SK-N-SH (cell line): ENCODE data around the gene ZNF529. TPM values are rescaled to one million over a fixed set of nuclear protein-coding genes. Genes with fewer than 3 reads are reported as not detected.
A peak's percentile ranks its signal among the peaks of the same experiment; 100 is the strongest.

Source experiments
- CTCF ChIA-PET: fragments of 300-600, 350-600 bp; formaldehyde crosslinking; extraction: SDS; loops from one replicate; lab custom pipeline; 2021; lab: Yijun Ruan, JAX
- POLR2A ChIA-PET: fragments of 350-600 bp; sonication (Branson Sonifier 250); formaldehyde crosslinking; extraction: SDS; loops from one replicate; lab custom pipeline; 2020; ENCODE audit warnings: antibody characterized with exemption, inconsistent platforms; lab: Yijun Ruan, JAX
- DNase-seq: peaks from one replicate; pipeline ENCODE4 v3.0.0; 2012
- H2AFZ ChIP-seq: fragments of 200-600 bp; sonication (generic); 2 replicates; pipeline ENCODE4 v1.8.1; 2016; ENCODE audit warnings: antibody characterized with exemption, mild to moderate bottlenecking, low read depth
- H3F3A ChIP-seq: fragments of 200-600 bp; sonication (generic); replicated peaks from 2 replicates; pipeline ENCODE3; 2016; ENCODE audit warnings: antibody characterized with exemption, mild to moderate bottlenecking; ENCODE audit not compliant: insufficient read depth
- H3K27ac ChIP-seq, 2 experiments: fragments of 200-500 bp in 1 of 2; fragments of 200-600 bp in 1 of 2; sonication (Bioruptor generic) in 1 of 2; sonication (generic), shearing (Covaris generic) in 1 of 2; 2 replicates each; pipeline versions ENCODE4 v1.5.1 to v1.6.1; 2014 to 2016; ENCODE audit warnings: low read depth in 2 of 2, inconsistent platforms in 1 of 2, low read length in 1 of 2, mild to moderate bottlenecking in 1 of 2, mixed read lengths in 1 of 2
- H3K27me3 ChIP-seq: fragments of 200-600 bp; sonication (generic), shearing (Covaris generic); 2 replicates; pipeline ENCODE4 v1.6.1; 2016; ENCODE audit warnings: mixed run types; ENCODE audit not compliant: insufficient read depth
- H3K36me3 ChIP-seq, 2 experiments: fragments of 200-500 bp in 1 of 2; fragments of 200-600 bp in 1 of 2; sonication (Bioruptor generic) in 1 of 2; sonication (generic) in 1 of 2; replicated peaks in 1 of 2; 2 replicates each; pipeline versions ENCODE3 to v1.5.1; 2014 to 2016; ENCODE audit warnings: low read length in 1 of 2, mild to moderate bottlenecking in 1 of 2; ENCODE audit not compliant: insufficient read depth in 2 of 2, control insufficient read depth in 1 of 2
- H3K4me1 ChIP-seq, 2 experiments: fragments of 200-500 bp in 1 of 2; fragments of 200-600 bp in 1 of 2; sonication (Bioruptor generic) in 1 of 2; sonication (generic), shearing (Covaris generic) in 1 of 2; 2 replicates each; pipeline versions ENCODE4 v1.5.1 to v1.6.1; 2014 to 2016; ENCODE audit warnings: low read depth in 1 of 2, low read length in 1 of 2, mixed run types in 1 of 2; ENCODE audit not compliant: insufficient read depth in 2 of 2, control insufficient read depth in 1 of 2
- H3K4me2 ChIP-seq: fragments of 200-600 bp; sonication (generic), shearing (Covaris generic); 2 replicates; pipeline ENCODE4 v1.6.1; 2017; ENCODE audit warnings: mixed run types
- H3K4me3 ChIP-seq, 2 experiments: fragments of 200-500 bp in 1 of 2; fragments of 200-600 bp in 1 of 2; sonication (Bioruptor generic) in 1 of 2; sonication (generic), shearing (Covaris generic) in 1 of 2; 2 replicates each; pipeline versions ENCODE4 v1.5.1 to v1.8.1; 2014 to 2016; ENCODE audit warnings: low read depth in 2 of 2, inconsistent platforms in 1 of 2, low read length in 1 of 2, mild to moderate bottlenecking in 1 of 2, mixed read lengths in 1 of 2, moderate library complexity in 1 of 2
- H3K79me2 ChIP-seq: fragments of 200-600 bp; sonication (generic); 2 replicates; pipeline ENCODE4 v1.8.1; 2017; ENCODE audit warnings: mild to moderate bottlenecking; ENCODE audit not compliant: insufficient read depth
- H3K9ac ChIP-seq: fragments of 200-600 bp; sonication (generic); 2 replicates; pipeline ENCODE4 v1.6.1; 2017; ENCODE audit warnings: mixed run types
- H3K9me2 ChIP-seq: fragments of 200-600 bp; sonication (generic); 2 replicates; pipeline ENCODE4 v1.6.1; 2017; ENCODE audit warnings: mixed run types
- H3K9me3 ChIP-seq: fragments of 200-600 bp; sonication (generic); 2 replicates; pipeline ENCODE4 v1.6.1; 2017; ENCODE audit warnings: mixed run types, mild to moderate bottlenecking, moderate library complexity
- H4K20me1 ChIP-seq: fragments of 200-600 bp; sonication (generic); 2 replicates; pipeline ENCODE4 v1.6.1; 2017; ENCODE audit warnings: mild to moderate bottlenecking, mixed run types; ENCODE audit not compliant: insufficient read depth
- CHD2 ChIP-seq: fragments of 150-350 bp; IDR thresholded peaks from 2 replicates; pipeline ENCODE4 v1.6.1; 2018; ENCODE audit warnings: low read length; ENCODE audit not compliant: partially characterized antibody
- FOSL2 ChIP-seq: IDR thresholded peaks from 2 replicates; pipeline ENCODE4 v1.4.0; 2012; ENCODE audit warnings: low read depth, mild to moderate bottlenecking, moderate library complexity, borderline replicate concordance
- GATA2 ChIP-seq: sonication (generic); formaldehyde crosslinking; IDR thresholded peaks from 2 replicates; pipeline ENCODE4 v1.5.0; 2020; ENCODE audit warnings: mild to moderate bottlenecking, missing genetic modification reagents
- MEF2A ChIP-seq: IDR thresholded peaks from 2 replicates; pipeline ENCODE4 v1.4.0; 2012; ENCODE audit warnings: low read depth, borderline replicate concordance
- MXI1 ChIP-seq: IDR thresholded peaks from 2 replicates; pipeline ENCODE4 v1.6.1; 2012; ENCODE audit warnings: mild to moderate bottlenecking, low read depth, low read length, improper control_type of control experiment
- REST ChIP-seq: IDR thresholded peaks from 2 replicates; pipeline ENCODE4 v1.6.1; 2012; ENCODE audit warnings: mild to moderate bottlenecking, low read depth, low read length, moderate library complexity
- RXRA ChIP-seq: IDR thresholded peaks from 2 replicates; pipeline ENCODE4 v1.4.0; 2012; ENCODE audit warnings: low read depth, mild to moderate bottlenecking, borderline replicate concordance
- TAF1 ChIP-seq: IDR thresholded peaks from 2 replicates; pipeline ENCODE4 v1.6.1; 2012; ENCODE audit warnings: low read depth, mild to moderate bottlenecking, low read length, moderate library complexity, borderline replicate concordance
- TEAD4 ChIP-seq: IDR thresholded peaks from 2 replicates; pipeline ENCODE4 v1.4.0; 2012; ENCODE audit warnings: mild to moderate bottlenecking, borderline replicate concordance; ENCODE audit not compliant: insufficient read depth
- WGBS: methylation state at CpG from one replicate; pipeline ENCODE4 v1.1.6; 2017; ENCODE audit warnings: low lambda C conversion rate; 5-methylcytosine and 5-hydroxymethylcytosine counted together
- polyA plus RNA-seq, 3 experiments: library from polyadenylated mRNA; depleted of rRNA; stranded (reverse); fragments of >200 nt; gene quantifications; 2 replicates each; pipeline ENCODE4 v1.2.3, GENCODE V29; 2012

ZNF529 gene
- polyA plus RNA-seq, 1 of the 3 experiments (the other 2 are of a cell fraction) = 5.6 TPM

GRCh38 chr19:36573020-36573894, at the start of gene ZNF529 (continued):
- TF ChIP-seq RXRA (no peak), GATA2 (CRISPR knock-in tag) (no peak), FOSL2 (no peak), CHD2 (peak; percentile 96), TEAD4 (no peak), TAF1 (peak; percentile 69), REST (no peak), MEF2A (no peak)

- Histone ChIP-seq H3K4me2 (peak overlapping the region; percentile 67), H3F3A (no peaks in the 10 kb centered on the region), H3K4me1 (peaks cover 0 to 2% of the 10 kb centered on the region in 2 experiments; a peak in 1 of 4 replicates), H3K36me3 (peaks cover 22 to 26% of the 10 kb centered on the region in 2 experiments), H3K9ac (peak overlapping the region; percentile 63), H2AFZ (peak overlapping the region; percentile 82), H3K79me2 (peaks cover 27% of the 10 kb centered on the region; the same call in 1 of the 2 replicates), H3K27ac (peak overlapping the region in 1 of 2 experiments; percentile 76; a peak in 1 of 4 replicates), H3K27me3 (no peaks in the 10 kb centered on the region), H3K4me3 (peak overlapping the region; percentile 79 to 84), H4K20me1 (no peaks in the 10 kb centered on the region), H3K9me2 (no peaks in the 10 kb centered on the region), H3K9me3 (no peaks in the 10 kb centered on the region)
- POLR2A ChIA-PET = interaction anchor here (0.6 to 1.5 kb wide), 4 partner anchors 14 to 227 kb away, joined by 4 to 5 read pairs (median 4); partner anchors contain the start of genes ZFP14, ZNF260 and ZNF529
- CTCF ChIA-PET = no interaction called here
- WGBS = 8% methylated on average over 1 of the region's 1 CpG
- DNase-seq = no peak
- TF ChIP-seq MEF2A (no peak), MXI1 (peak; percentile 21; the same call in 1 of the 2 replicates)
Measured at GRCh38 chr19:36605877-36606478, 32.9 kb upstream of the ZNF529 start.
